Measurements from ENCODE around the gene LRIG1.

Gene LRIG1

DNA sequence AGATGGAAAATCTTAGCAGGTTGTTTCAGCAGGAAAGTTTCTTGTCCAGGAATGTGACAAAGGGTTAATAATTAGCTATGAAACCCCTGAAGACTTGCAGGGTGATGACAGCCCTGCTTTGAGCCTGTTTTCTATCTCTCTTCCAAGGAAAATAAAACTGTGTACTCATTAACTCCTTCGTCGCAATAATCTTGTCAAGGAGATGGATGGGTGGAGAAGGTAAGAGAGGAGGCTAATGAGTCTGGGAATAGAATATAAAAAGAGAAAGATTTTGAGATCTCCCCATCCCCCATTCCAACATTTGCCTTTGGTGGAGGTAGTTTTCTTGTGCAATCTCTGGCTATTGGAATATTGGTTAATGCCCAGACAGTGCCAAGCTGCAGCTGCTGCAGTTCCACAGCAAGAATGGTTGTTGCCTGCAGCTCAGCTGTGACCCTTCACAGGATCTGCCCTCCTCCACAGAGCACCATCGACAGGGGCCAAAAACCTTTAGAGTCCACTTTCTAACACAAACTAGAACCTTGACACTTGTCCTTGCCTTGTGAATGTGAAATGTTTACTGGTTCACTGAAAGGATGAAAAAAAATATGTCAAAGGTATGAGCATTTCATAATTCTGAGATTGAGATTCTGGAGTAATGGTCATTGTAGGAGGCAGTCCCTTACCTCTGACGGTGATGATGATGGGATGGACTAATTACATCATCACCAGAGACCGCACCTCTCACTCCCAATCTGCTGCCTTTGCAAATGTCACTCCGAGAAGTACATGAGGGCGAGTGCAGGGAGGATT is 4.2 kb upstream of the LRIG1 start:
- DNase-seq: no peak

DNA sequence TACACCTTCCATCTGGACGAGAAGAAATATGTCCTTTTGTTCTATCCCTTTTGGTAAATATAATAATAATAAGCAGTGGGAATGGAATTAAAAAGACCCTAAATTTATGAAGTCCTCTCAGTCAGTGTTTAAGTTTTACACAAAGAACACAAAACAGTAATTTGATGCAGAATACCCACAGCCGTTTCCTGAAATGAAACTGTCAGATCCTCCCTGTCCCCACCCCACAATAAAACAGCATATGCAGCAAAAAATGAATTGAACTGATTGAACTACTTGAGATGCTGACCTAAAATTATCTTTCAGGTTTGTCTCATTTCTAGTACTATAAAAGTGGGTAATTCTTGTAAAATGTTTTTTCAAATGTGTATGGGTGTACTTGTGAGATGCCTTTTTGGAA is 2.2 kb upstream of the LRIG1 start:
- DNase-seq: no peak

DNA sequence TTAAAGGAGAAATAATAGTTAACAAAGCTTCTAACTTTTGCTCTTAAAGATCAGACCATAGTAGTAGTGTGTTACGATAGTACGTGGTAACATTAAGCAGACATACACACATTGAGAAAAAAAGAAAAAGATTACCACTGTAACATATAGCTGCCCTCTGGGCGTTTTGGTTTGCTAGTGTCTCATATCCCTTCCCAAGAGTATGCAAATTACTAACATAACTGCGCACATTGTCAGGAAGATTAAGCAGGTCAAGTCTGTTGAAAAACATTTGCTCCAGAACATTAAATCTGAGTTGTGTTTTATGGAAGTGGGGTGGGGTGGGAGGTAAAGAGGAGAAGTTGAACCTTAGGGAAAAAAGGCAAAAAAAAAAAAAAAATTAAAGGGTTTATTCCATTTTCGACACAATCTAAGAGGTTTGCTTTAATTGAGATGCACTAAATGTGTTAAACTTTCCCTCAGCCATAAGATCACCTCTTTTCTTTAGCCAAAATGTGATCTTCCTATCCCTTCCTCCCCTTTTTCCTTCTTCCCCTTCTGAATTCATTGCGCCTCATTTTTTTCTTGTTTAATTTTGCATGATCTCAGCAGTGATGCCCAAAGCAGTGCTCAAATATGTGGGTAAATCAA is 1.5 kb upstream of the LRIG1 start:
- DNase-seq: no peak

GRCh38 chr3:66501483-66502244 is 842 bp upstream of the LRIG1 start:
- no peak for DNase-seq

GRCh38 chr3:66499881-66500575 is 794 bp downstream of the LRIG1 start:
- DNase-seq: peak; percentile 35 to 42

DNA sequence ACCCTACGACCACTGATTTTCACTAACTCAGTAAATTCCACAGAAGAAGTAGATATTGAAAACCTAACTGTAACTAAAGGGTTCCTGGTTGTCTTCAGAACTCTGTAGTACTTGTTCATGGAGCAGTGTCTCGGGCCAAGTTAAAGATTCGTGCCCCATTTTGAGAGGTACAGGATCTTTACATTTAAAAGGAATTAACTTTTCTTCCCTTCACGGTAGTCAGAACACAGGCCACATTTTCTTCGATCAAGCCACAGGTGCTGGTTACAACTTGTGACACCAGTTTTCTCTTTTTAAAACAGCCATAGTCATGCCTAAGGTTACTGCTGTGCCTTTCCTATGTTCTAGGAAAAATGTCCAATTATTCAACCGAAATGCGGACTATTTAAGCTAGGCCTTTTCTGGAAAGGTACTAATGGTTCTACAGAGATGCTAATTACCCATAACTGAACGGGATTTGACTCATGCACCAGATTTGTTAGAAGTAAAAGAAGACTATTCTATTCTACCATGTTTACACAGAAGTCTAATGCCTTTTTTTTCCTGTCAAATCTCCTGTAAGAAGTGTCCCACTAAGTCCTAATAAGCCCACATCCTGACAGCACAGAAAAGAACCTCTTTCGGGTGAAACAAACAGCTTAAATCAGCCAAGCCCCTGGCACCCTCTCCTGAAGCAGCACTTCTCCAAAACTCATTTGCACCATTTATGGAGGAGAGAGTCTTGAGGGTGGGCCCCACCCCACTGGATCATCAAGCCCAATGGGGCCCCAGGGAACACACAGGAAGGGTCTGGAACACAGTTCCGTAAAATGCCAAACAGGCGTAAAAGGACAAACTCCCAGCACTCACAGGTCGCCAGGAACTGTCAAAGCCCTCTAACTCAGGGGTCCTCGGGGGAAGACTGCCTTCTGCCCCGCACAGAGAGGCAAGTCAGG is 1.9 kb downstream of the LRIG1 start:
- no peak for DNase-seq

DNA sequence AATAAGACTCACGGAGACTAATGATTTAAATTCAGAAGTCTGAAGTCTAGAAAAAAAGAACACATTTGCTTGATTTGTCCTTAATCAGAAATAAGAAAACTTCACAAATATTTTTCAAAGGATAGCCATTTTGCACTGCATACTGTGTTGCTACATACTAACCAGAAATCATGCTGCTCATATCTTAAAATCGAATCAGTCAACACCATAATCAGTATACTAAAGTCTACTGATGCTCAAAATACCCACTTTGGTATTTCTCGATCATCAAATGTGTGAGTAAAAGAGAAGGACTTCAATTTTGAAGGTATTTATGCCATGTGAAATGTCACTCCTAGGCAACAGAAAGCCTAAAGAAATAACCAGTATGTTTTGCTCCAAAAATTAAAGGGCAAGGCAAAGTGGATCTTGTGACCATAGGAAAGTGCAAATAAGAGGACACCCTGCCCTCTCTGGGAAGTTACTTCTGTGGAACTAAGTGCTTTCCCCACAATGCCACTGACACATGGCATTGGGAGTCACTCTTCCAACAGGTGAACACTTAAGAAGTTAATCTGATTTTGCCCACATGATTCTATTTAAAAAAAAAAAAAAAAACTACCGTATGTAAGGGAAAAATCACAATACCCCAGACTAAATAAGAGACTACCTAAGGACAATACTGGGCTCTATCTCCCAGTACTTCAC is 2.7 kb downstream of the LRIG1 start:
- no peak for DNase-seq

DNA sequence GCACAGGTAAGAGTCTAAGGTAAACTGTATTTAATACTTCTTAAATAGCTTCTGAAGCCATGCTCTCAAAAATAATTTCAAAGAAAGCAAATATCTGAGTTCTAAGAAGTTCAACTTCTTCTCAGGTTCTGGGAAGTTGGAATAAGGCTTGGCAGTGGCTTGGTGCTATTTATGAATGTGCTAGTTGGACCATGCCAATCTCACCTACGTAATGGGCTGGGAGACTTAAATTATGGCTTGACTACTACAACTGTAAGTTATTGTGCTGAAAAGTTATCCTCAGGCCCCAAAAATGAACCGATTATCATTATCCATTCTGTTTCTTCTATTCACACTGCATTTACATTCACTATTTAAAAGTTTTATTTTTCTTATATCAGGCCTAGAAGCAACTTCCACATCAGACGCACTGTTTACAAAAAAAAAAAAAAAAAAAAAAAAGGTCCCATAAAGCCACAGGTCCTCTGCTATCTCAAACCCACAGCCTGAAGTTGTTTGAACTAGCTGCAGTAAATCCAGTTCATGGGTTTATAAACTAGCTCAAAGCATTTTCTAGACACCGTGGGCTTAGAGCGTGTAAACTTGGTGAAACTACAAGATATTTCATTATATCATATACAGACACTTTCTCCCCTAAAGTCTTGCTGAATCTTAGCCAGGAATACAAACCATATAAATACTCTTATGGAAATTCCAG is 3.4 kb downstream of the LRIG1 start:
- DNase-seq: no peak

DNA sequence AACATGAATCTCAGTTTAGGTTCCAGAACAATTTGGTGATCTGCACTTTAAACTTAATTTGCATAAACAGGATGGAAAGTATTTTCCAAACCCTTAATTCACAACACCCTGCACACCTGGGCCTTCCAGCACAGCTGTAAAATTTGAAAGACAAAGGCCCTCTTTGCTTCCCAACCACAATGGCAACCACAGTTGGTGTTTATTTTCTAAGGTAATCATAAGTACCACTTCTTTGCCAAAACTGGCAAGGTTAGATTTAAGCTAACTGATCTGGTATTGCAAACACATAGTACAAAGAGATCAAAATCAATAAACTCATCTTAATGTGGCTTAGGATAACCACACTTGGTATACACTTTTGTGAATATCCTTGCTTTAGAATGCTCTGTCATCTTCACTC is 4.1 kb downstream of the LRIG1 start:
- no peak for DNase-seq

GRCh38 chr3:66496301-66496700 is 4.5 kb downstream of the LRIG1 start:
- no peak for DNase-seq

GRCh38 chr3:66495668-66496045 is 5.2 kb downstream of the LRIG1 start:
- DNase-seq: no peak

GRCh38 chr3:66494959-66495667 is 5.7 kb downstream of the LRIG1 start:
- DNase-seq: no peak

GRCh38 chr3:66493458-66494099 is 7.2 kb downstream of the LRIG1 start:
- DNase-seq: no peak

- no peak for DNase-seq
Measured at GRCh38 chr3:66492672-66493071, 8.2 kb downstream of the LRIG1 start.

DNA sequence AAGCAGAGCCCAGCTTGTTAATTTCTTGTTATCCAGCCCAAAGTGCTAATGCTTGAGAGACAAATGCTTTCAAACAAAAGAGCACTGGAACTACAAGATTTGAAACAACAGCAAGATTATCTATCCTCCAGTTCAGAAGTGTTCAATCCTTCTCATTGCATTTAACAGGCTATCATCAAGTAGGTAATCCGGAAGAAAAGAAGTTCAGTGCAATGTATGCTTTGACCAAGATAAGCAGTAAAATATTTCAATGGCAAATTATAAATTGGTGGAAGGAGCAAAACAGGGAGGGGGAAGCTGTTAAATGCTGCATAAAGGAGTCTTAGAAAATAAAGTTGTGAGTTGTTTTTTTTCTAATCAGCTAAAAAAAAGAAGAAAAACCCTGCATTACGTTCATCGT is 8.8 kb downstream of the LRIG1 start:
- no peak for DNase-seq

DNA sequence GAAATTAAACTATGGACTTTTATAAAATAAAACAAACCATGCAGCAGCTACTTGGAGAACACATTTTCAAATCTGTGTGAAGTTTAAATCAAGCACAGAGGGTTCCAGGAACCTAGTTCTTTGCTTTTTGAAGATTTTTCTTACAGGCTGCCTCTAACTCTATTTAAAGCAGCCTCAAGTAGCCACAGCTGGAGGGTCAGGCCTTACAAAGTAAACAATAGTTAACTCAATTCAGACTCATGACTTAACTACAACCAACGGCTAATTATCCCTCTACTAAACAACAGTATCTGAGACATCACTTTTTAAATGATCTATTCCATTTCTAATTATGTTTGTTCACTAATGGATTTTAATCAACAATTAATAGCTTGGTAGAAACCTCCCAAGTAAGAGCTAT is 9.8 kb downstream of the LRIG1 start:
- no peak for DNase-seq

DNA sequence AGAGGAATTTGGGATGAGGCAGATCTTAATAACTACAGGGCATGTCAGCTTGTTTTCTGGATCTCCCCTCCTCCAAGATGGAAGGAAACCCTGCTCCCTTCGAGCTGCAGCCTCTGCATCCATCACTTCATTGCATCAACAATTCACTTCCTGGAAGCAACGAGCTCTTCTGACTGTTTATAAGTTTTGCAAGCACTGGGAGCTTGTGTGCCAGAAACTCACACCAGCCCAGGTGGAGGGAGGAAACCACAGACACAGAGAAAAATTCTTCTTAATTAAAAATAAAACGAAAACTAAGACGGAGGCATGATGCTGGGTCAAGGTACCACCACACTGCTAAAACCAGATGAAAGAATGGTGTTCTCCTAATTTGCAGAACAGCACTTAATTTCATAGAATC is 10.6 kb downstream of the LRIG1 start:
- no peak for DNase-seq

GRCh38 chr3:66489581-66489980 is 11.2 kb downstream of the LRIG1 start:
- DNase-seq: no peak

- DNase-seq: no peak
Measured at GRCh38 chr3:66489115-66489514, 11.7 kb downstream of the LRIG1 start.

GRCh38 chr3:66488492-66488891 is 12.3 kb downstream of the LRIG1 start:
- DNase-seq: no peak

All from stimulated activated CD4-positive, alpha-beta T cell treated with anti-CD3 and anti-CD28 coated beads, Interleukin-2, amount 100 ng/mL, for 48 hours (primary cell).